Spinal cord (tissue), 10 donors: ENCODE results near the gene NMUR2. TPM values are rescaled to one million over a fixed set of nuclear protein-coding genes. Genes with fewer than 3 reads are reported as not detected.

ENCODE experiments used
- DNase-seq, 6 donors: peaks; one replicate each; pipeline versions ENCODE4 v3.0.0 to v3.0.0-alpha.2; 2013 to 2015; ENCODE audit warnings: low spot score in 6 of 6, low read depth in 4 of 6
- H3K27ac ChIP-seq: one replicate; pipeline ENCODE4 v1.5.1; 2013; ENCODE audit warnings: low read depth, low read length, control low read depth
- H3K27me3 ChIP-seq: one replicate; pipeline ENCODE4 v1.6.1; 2013; ENCODE audit warnings: low read length; ENCODE audit not compliant: control insufficient read depth, insufficient read depth
- H3K36me3 ChIP-seq: one replicate; pipeline ENCODE4 v1.6.1; 2013; ENCODE audit warnings: low read length; ENCODE audit not compliant: control insufficient read depth, insufficient read depth
- H3K4me1 ChIP-seq: one replicate; pipeline ENCODE4 v1.6.1; 2013; ENCODE audit warnings: low read length; ENCODE audit not compliant: control insufficient read depth, insufficient read depth
- H3K4me3 ChIP-seq: one replicate; pipeline ENCODE4 v1.5.1; 2013; ENCODE audit warnings: low read depth, low read length, control low read depth
- H3K9me3 ChIP-seq: one replicate; pipeline ENCODE4 v1.6.1; 2013; ENCODE audit warnings: low read length; ENCODE audit not compliant: control insufficient read depth, insufficient read depth
- WGBS: methylation state at CpG from one replicate; pipeline ENCODE4 v1.1.5; 2013; ENCODE audit warnings: missing lambda C conversion rate; ENCODE audit not compliant: insufficient coverage; 5-methylcytosine and 5-hydroxymethylcytosine counted together
- long read RNA-seq, 4 donors: transcript quantifications; one replicate each; lab custom pipeline, GENCODE V29; 2026
- polyA plus RNA-seq, 2 donors: library from polyadenylated mRNA; unstranded; fragments of 120-200 nt; gene quantifications; one replicate each; pipeline ENCODE4 v1.2.1, GENCODE V29; 2013; ENCODE audit not compliant: insufficient read length in 2 of 2
- total RNA-seq, 2 donors: library from RNA; depleted of rRNA in 1 of 2; stranded (reverse); fragments of 120-200 nt in 1 of 2; fragments of >200 nt in 1 of 2; gene quantifications; one replicate each; pipeline versions ENCODE4 v1.2.3 to v1.2.4, GENCODE V29; 2013 to 2014
- donor health status: healthy.

Gene NMUR2
- total RNA-seq (under 1 TPM; 0.30 to 0.83 TPM), polyA plus RNA-seq (1 to 10 TPM; 1.0 to 1.3 TPM)
- long read RNA-seq, donor 1, result 0 reads
- long read RNA-seq, donor 2, partial matches to known transcripts, result 0 of 1 reads
- long read RNA-seq, donor 2, other reads (novel, unspliced or antisense), result 0 of 1 reads
- long read RNA-seq, donor 3, result 0 reads
- long read RNA-seq, donor 4, result 0 reads

GRCh38 chr5:152405145-152405544, at the start of gene NMUR2:
Gene NMUR2, minus strand, starts transcription at chr5:152405279. Its CDS starts 166 bp downstream, at chr5:152405113.
- Histone ChIP-seq H3K9me3 (no peaks in the 10 kb centered on the region), H3K4me1 (peaks cover 6% of the 10 kb centered on the region)
- WGBS, result 17% methylated on average over 6 of the region's 7 CpGs

GRCh38 chr5:152443935-152444334, 38.9 kb upstream of the NMUR2 start:
- Histone ChIP-seq H3K27ac (no peak overlapping the region), H3K27me3 (no peaks in the 10 kb centered on the region), H3K9me3 (no peaks in the 10 kb centered on the region), H3K36me3 (no peaks in the 10 kb centered on the region), H3K4me1 (no peaks in the 10 kb centered on the region), H3K4me3 (no peak overlapping the region)
- no peak for DNase-seq
- no CpG with 5 or more reads among the region's 2 CpGs for WGBS

More at GRCh38 chr5:152405145-152405544, at the start of gene NMUR2:
- Histone ChIP-seq H3K27me3 (no peaks in the 10 kb centered on the region), H3K27ac (no peak within 1 kb of the TSS), H3K36me3 (no peaks in the 10 kb centered on the region), H3K4me3 (no peak within 1 kb of the TSS)
- DNase-seq, result peak in 3 of 6 donors; percentile 17 to 64 (median 55)

- peak in 1 of 6 donors; percentile 6 for DNase-seq
- H3K36me3 ChIP-seq, result no peaks in the 10 kb centered on the region
- H3K4me3 ChIP-seq, result no peak overlapping the region
- no peak overlapping the region for H3K27ac ChIP-seq
- no peaks in the 10 kb centered on the region for H3K27me3 ChIP-seq
- no peaks in the 10 kb centered on the region for H3K4me1 ChIP-seq
- WGBS, result 45% methylated on average over 2 of the region's 3 CpGs
- H3K9me3 ChIP-seq, result no peaks in the 10 kb centered on the region
These were observed 34.7 kb upstream of the NMUR2 start for GRCh38 chr5:152439791-152440190.

GRCh38 chr5:152437866-152438265, 32.8 kb upstream of the NMUR2 start:
- Histone ChIP-seq H3K27ac (no peak overlapping the region), H3K4me1 (no peaks in the 10 kb centered on the region), H3K4me3 (no peak overlapping the region), H3K36me3 (no peaks in the 10 kb centered on the region), H3K9me3 (no peaks in the 10 kb centered on the region), H3K27me3 (no peaks in the 10 kb centered on the region)
- WGBS, result 30% methylated on average over 3 of the region's 3 CpGs
- no peak for DNase-seq

- Histone ChIP-seq H3K4me1 (no peaks in the 10 kb centered on the region), H3K9me3 (no peaks in the 10 kb centered on the region), H3K27ac (no peak overlapping the region), H3K36me3 (no peaks in the 10 kb centered on the region), H3K27me3 (no peaks in the 10 kb centered on the region), H3K4me3 (no peak overlapping the region)
- 60% methylated on average over 1 of the region's 3 CpGs for WGBS
- peak in 3 of 6 donors; percentile 49 to 96 (median 92) for DNase-seq
These were observed 22.6 kb upstream of the NMUR2 start for GRCh38 chr5:152427721-152428120.

- no peak for DNase-seq
- WGBS, result no CpG with 5 or more reads among the region's 2 CpGs
- H3K9me3 ChIP-seq, result no peaks in the 10 kb centered on the region
- H3K27me3 ChIP-seq, result no peaks in the 10 kb centered on the region
- no peaks in the 10 kb centered on the region for H3K36me3 ChIP-seq
- no peak overlapping the region for H3K27ac ChIP-seq
- H3K4me1 ChIP-seq, result no peaks in the 10 kb centered on the region
- H3K4me3 ChIP-seq, result no peak overlapping the region
These were observed 20.0 kb upstream of the NMUR2 start for GRCh38 chr5:152425083-152425482.

- Histone ChIP-seq H3K27ac (no peak overlapping the region), H3K9me3 (no peaks in the 10 kb centered on the region), H3K4me3 (no peak overlapping the region), H3K36me3 (no peaks in the 10 kb centered on the region), H3K4me1 (no peaks in the 10 kb centered on the region), H3K27me3 (no peaks in the 10 kb centered on the region)
- WGBS, result no CpG with 5 or more reads among the region's 2 CpGs
- peak in 2 of 6 donors; percentile 28 to 51 for DNase-seq
These were observed 19.4 kb upstream of the NMUR2 start for GRCh38 chr5:152424501-152424900.

GRCh38 chr5:152422081-152422480, 17.0 kb upstream of the NMUR2 start:
- no peak for DNase-seq
- Histone ChIP-seq H3K4me3 (no peak overlapping the region), H3K9me3 (no peaks in the 10 kb centered on the region), H3K36me3 (no peaks in the 10 kb centered on the region), H3K27me3 (no peaks in the 10 kb centered on the region), H3K4me1 (no peaks in the 10 kb centered on the region), H3K27ac (no peak overlapping the region)
- WGBS, result 100% methylated on average over 2 of the region's 2 CpGs

GRCh38 chr5:152412129-152412528, 7.0 kb upstream of the NMUR2 start:
- no peaks in the 10 kb centered on the region for H3K27me3 ChIP-seq
- H3K4me1 ChIP-seq, result no peaks in the 10 kb centered on the region
- H3K36me3 ChIP-seq, result no peaks in the 10 kb centered on the region
- no peaks in the 10 kb centered on the region for H3K9me3 ChIP-seq
- H3K27ac ChIP-seq, result no peak overlapping the region
- WGBS, result no CpG with 5 or more reads among the region's 1 CpG
- no peak overlapping the region for H3K4me3 ChIP-seq
- DNase-seq, result no peak

- WGBS, result no CpG with 5 or more reads among the region's 1 CpG
- H3K4me3 ChIP-seq, result no peak overlapping the region
- no peaks in the 10 kb centered on the region for H3K27me3 ChIP-seq
These were observed 1.0 kb upstream of the NMUR2 start for GRCh38 chr5:152406082-152406481.

More at GRCh38 chr5:152406082-152406481, 1.0 kb upstream of the NMUR2 start:
- DNase-seq, result no peak
- H3K27ac ChIP-seq, result no peak overlapping the region
- H3K4me1 ChIP-seq, result peaks cover 6% of the 10 kb centered on the region
- no peaks in the 10 kb centered on the region for H3K9me3 ChIP-seq
- H3K36me3 ChIP-seq, result no peaks in the 10 kb centered on the region
